Skin epidermis (tissue), 12 donors: ENCODE results near the gene C17orf114.

ENCODE experiments used
- H3K27ac ChIP-seq, 21 experiments: fragments of 200-600 bp; sonication (generic) in 11 of 21; one replicate each; pipeline ENCODE4 v1.5.0; 2020; ENCODE audit warnings: mild to moderate bottlenecking in 3 of 21, inconsistent platforms in 2 of 21, moderate library complexity in 2 of 21
- H3K4me3 ChIP-seq, 7 experiments: fragments of 200-600 bp; sonication (generic) in 2 of 7; one replicate each; pipeline ENCODE4 v1.5.0; 2020; ENCODE audit warnings: inconsistent platforms in 2 of 7, mild to moderate bottlenecking in 2 of 7, moderate library complexity in 1 of 7

The C17orf114 gene

DNA sequence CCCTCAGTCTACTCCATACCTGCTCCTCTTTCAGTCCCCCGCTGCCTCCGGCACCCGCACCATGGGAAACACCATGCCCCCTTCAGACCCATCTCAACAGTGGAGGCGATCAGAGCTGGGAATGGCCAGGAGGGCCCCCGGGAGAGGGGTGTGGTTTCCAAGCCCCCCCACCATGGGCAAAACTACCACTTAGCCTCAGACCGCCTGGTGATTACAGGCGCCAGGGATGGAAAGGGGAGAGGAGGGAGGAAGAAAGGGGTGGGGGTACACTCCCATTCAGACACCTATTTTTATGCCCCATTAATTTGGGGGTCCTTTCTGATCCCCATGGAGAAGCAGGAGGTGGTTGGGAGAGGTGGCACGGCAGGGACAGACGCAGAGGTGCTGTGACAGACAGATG, at the start of gene C17orf114:
C17orf114 (minus strand) TSS at position 101 of the 400 bp plus-strand sequence.
- Histone ChIP-seq H3K4me3 (no peak within 1 kb of the TSS), H3K27ac (no peak within 1 kb of the TSS)

DNA sequence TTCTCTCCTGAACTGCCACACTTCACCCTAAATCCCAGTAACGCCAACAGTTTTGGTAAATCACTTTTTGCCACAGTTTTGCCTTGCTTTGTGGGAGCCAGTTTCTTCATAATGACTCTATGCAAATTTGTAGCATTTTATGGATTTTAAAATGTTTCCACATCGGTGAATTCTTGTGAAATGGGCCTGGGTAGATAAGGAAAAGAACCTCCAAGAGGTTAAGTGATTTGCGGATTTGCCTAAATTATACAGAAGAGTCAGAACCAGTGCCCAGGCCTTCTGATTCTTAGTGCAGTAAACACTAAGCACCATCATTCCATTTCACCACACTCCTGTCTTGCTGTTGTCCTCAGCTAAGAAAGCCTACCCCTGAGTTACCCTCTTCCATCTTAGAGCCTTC, 49.0 kb upstream of the C17orf114 start:
- no peak overlapping the region for H3K4me3 ChIP-seq
- peak overlapping the region in 20 of 21 experiments; percentile 15 to 88 (median 72) for H3K27ac ChIP-seq

- peak overlapping the region in 20 of 21 experiments; percentile 15 to 88 (median 74) for H3K27ac ChIP-seq
- no peak overlapping the region for H3K4me3 ChIP-seq
These were observed 48.1 kb upstream of the C17orf114 start for GRCh38 chr17:4850246-4850645.

GRCh38 chr17:4849011-4849536, 46.9 kb upstream of the C17orf114 start:
- peak overlapping the region in 20 of 21 experiments; percentile 8 to 88 (median 74) for H3K27ac ChIP-seq
- H3K4me3 ChIP-seq, result no peak overlapping the region

DNA sequence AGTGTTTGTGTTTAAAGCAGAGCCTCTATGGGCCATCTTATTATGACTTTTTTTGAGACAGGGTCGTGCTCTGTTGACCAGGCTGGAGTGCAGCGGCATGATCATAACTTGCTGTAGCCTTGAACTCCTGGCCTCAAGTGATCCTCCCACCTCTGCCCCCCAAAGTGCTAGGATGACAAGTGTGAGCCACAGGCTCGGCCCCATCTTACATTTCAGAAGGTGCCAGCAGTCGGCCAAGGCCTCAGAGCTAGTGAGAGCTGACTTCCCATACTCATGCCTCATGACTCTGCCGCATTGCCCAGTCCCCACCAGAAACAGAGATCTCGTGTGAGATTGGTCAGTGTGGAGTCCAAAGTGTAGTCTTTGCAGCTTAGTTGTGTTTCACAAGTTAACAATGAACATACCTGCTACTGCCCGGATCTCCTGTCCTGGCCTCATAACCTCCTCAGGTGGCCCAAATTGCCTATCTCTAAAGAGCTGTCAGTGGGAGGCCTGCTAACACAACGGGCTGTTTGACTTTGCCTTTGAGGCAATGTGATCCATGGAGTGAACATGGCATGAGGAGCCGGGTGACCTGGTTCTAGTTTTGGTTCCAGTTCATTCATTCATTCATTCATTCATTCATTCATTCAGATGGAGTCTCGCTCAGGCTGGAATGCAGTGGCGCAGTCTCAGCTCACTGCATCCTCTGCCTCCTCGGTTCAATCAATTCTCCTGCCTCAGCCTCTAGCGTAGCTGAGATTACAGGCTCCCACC, 44.7 kb upstream of the C17orf114 start:
- Histone ChIP-seq H3K27ac (peak overlapping the region in 5 of 21 experiments; percentile 44 to 88 (median 79)), H3K4me3 (no peak overlapping the region)

GRCh38 chr17:4845118-4845517, 43.0 kb upstream of the C17orf114 start:
- no peak overlapping the region for H3K4me3 ChIP-seq
- peak overlapping the region in 3 of 21 experiments; percentile 25 to 33 (median 30) for H3K27ac ChIP-seq

- no peak overlapping the region for H3K4me3 ChIP-seq
- peak overlapping the region in 5 of 21 experiments; percentile 3 to 62 (median 8) for H3K27ac ChIP-seq
These were observed 41.3 kb upstream of the C17orf114 start for GRCh38 chr17:4843321-4844000.

DNA sequence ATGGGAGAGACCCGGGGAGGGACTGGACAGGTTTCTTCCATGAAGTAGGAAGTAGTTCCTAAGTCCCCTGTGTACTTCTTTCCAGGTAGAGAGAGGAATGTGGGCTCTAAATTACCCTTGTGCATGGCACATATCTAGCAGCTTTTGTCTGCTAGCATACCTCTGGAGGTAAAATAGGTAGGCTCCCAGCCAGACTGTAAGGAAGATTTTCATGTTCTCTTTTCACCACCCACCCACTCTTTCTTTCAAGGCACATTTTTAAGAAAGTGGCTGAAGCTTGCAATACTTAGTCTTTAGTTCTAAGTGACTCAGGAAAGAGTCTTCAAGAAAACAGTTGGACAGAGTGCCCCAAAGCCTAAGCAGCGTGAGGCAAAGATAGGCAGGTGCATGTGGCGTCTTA, 40.2 kb upstream of the C17orf114 start:
- Histone ChIP-seq H3K4me3 (no peak overlapping the region), H3K27ac (no peak overlapping the region)

- Histone ChIP-seq H3K27ac (peak overlapping the region in 4 of 21 experiments; percentile 10 to 59 (median 22)), H3K4me3 (no peak overlapping the region)
These were observed 38.7 kb upstream of the C17orf114 start for GRCh38 chr17:4840893-4841242.

DNA sequence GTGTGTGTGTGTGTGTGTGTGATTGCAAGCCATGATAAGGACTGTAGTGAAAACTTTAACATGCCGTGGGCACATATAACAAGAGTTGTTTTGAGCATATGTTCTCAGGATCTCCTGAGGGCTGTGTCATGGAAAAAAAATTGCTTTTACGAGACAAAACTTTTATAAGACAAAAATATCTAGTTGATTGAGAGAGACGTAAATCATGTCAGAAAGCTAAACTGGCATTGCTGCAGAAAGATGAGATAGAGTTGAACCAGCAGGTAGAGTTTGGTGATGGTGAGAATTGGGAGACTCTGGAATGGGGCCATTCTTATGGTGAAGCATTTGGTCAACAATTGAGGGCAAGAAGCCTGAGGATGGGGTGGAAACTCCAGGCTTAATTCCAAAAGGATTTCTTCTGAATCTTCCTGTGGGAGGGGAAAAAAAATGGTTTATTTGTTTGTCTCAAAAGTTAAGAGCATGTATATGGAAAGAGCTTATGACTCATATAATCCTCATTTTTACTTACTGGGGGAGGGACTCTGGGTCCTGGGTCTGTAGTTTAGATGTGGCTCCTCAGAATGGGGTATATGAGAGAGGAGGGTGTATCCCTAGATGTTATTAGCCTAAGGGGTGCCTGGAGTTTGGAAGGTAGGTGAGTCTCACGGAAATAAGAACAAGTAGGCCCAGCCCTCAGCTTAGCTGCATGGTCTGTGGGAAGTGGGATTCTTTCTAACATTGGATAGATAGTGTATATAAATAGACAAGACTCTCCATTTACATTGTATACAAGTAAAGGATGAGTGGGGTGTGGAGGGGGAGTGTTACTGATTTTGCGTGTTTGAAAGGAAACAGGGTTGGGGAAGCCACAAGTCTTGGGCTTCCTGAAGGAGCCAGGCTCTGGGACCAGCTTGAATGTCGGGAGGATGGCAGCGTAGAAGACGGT, 38.1 kb upstream of the C17orf114 start:
- H3K27ac ChIP-seq, result peak overlapping the region in 6 of 21 experiments; percentile 10 to 59 (median 18)

GRCh38 chr17:4839221-4839620, 37.1 kb upstream of the C17orf114 start:
- Histone ChIP-seq H3K27ac (peak overlapping the region in 2 of 21 experiments; percentile 24 to 59), H3K4me3 (no peak overlapping the region)

More for the DNA sequence above, 38.1 kb upstream of the C17orf114 start:
- no peak overlapping the region for H3K4me3 ChIP-seq

DNA sequence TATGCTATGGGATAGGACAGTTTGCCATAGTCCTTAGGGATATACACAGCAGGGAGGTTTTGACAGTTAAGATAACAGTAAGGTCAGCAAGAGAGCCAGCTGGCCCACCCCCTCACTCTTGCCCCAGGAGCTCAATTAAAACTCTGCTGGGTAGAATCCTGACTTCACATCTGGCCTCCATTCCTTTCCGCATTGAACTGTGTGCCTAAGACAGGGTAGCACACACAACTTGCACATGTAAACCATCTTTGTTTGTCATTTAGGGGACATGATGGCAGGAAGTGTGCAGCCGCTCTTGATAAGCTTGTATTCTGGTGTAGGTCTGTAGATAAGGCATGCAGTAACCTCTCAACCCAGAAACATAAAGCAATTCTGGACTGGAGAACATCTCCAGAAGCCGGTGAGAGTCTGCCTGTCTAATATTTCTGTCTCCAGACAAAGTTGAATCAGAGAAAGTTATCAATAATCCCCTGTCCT, 36.2 kb upstream of the C17orf114 start:
- Histone ChIP-seq H3K27ac (peak overlapping the region in 4 of 21 experiments; percentile 3 to 95 (median 8)), H3K4me3 (no peak overlapping the region)

DNA sequence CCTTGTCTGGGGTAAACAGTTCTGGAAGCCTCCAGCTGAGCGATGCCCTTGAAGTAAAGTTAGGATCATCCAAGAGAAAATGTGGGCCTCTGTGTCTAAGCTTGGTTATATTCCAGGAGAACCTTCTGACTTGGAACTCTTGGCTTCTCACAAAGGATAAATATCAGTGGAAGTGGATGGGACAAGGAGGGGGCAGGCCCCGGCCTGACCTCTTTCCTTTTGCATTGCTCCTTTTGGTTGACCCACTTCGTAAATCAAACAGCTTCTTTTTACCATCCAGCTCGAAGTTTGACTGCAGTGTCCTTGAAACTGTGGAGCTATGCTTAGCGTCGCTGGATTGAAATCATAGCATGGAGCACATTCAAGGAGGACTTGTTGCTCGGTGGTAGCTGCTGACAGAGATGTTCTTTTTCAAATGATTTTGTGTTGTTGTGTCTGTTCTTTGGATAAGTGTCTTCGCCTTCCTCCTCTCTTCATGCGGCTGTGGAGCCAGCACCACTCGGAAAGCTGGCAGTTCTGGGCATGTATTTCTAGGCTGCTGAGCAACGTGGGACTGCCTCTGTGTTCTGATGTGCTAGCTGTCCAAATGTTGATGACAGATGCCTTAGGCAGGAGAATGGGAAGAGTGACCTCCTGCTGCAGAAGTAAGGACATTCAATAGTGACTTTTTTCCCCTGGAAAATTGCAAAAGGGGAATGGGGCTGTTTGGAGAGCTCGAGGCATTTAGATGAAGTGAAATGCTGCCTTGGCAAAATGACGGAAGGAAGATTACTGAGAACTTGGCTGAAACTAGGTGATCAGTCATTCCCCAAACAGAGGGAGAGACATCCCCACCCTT, 35.6 kb upstream of the C17orf114 start:
- H3K4me3 ChIP-seq, result no peak overlapping the region
- peak overlapping the region in 8 of 21 experiments; percentile 3 to 95 (median 41) for H3K27ac ChIP-seq

DNA sequence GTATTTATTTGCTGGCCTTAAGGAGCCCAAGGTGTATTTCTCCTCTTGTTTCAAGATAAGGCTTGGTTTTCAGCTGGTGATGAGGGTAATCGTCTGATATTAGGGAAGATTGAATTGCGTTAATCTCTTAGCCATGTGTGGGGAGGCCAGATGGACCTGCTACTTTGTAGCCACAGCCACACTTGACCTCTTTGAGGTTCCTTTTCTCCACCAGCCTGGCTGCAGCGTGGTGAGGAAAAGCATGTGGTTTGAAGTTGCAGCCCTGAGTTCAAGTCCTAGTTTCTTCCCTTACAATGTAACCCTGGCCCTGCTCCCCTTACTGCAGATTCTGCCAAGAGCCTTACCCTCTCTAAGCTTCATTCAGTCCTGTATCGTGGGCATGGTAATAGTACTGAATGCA, 34.1 kb upstream of the C17orf114 start:
- peak overlapping the region in 7 of 21 experiments; percentile 28 to 96 (median 73) for H3K27ac ChIP-seq
- no peak overlapping the region for H3K4me3 ChIP-seq

DNA sequence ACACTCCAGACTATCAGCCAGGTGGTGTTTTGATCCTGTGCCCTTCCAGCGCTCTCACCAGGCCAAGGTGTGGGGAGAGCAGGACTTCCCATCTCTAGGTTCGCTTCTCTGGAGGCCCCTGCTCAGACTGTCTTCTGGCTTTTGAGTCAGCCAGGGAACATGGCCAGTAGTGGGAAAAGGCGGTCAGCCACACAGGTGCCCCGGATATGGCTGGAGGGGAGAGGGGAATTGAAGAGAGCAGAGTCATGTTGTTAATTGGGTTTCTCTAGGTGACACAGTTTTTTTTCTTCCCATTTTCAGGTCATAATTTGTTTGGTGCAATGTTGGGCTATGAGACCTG, 32.5 kb upstream of the C17orf114 start:
- peak overlapping the region in 16 of 21 experiments; percentile 3 to 99 (median 94) for H3K27ac ChIP-seq

GRCh38 chr17:4833941-4834680, 32.0 kb upstream of the C17orf114 start:
- Histone ChIP-seq H3K4me3 (peak overlapping the region; percentile 77 to 98 (median 91)), H3K27ac (peak overlapping the region in 20 of 21 experiments; percentile 84 to 99 (median 94))

More for the DNA sequence above, 32.5 kb upstream of the C17orf114 start:
- peak overlapping the region; percentile 77 to 98 (median 91) for H3K4me3 ChIP-seq

GRCh38 chr17:4833178-4833940, 31.2 kb upstream of the C17orf114 start, which contains the start of gene MINK1:
MINK1 (plus strand) TSS chr17:4833340; CDS start chr17:4833584, 244 bp downstream.
- Histone ChIP-seq H3K27ac (peak within 1 kb of the TSS; percentile 84 to 99 (median 94)), H3K4me3 (peak within 1 kb of the TSS; percentile 77 to 98 (median 91))
